K562 (cell line): ENCODE data around the gene SMC6. TPM values are rescaled to one million over a fixed set of nuclear protein-coding genes. Genes with fewer than 3 reads are reported as not detected.

Experiments used
- CBFA2T2 ChIP-seq: fragments of 450-650 bp; conservative IDR thresholded peaks from 2 replicates; pipeline ENCODE4 v1.6.1; 2017; ENCODE audit warnings: mild to moderate bottlenecking
- CCNT2 ChIP-seq: IDR thresholded peaks from 2 replicates; pipeline ENCODE4 v1.6.1; 2011; ENCODE audit warnings: borderline replicate concordance, low read depth, mild to moderate bottlenecking, moderate library complexity, mixed read lengths, low read length; ENCODE audit not compliant: insufficient read length; ENCODE audit errors: extremely low read depth
- CXXC5 ChIP-seq: fragments of 250-450 bp; sonication (Bioruptor Pico); IDR thresholded peaks from 2 replicates; pipeline ENCODE4 v1.8.0; 2022; ENCODE audit warnings: inconsistent platforms, mild to moderate bottlenecking, moderate library complexity
- DACH1 ChIP-seq: fragments of 450-650 bp; IDR thresholded peaks from 2 replicates; pipeline ENCODE4 v1.6.1; 2018; ENCODE audit not compliant: partially characterized antibody
- HDAC1 ChIP-seq, 2 experiments: fragments of 450-650 bp; IDR thresholded peaks; 2 replicates each; pipeline ENCODE4 v1.6.1; 2016 to 2017; ENCODE audit warnings: inconsistent platforms in 1 of 2, mild to moderate bottlenecking in 1 of 2, moderate library complexity in 1 of 2
- JUNB ChIP-seq: fragments of 450-650 bp; formaldehyde crosslinking; conservative IDR thresholded peaks from 2 replicates; pipeline ENCODE4 v1.4.0; 2020; ENCODE audit warnings: mild to moderate bottlenecking
- KDM1A ChIP-seq, 2 experiments: fragments of 450-650 bp; IDR thresholded peaks; 2 replicates each; pipeline ENCODE4 v1.6.1; 2016; ENCODE audit warnings: mild to moderate bottlenecking in 2 of 2
- LARP7 ChIP-seq: fragments of 450-650 bp; IDR thresholded peaks from 2 replicates; pipeline ENCODE4 v1.6.1; 2016
- MAZ ChIP-seq, 2 experiments: fragments of 450-650 bp in 1 of 2; sonication (generic) in 1 of 2; formaldehyde crosslinking; IDR thresholded peaks in 1 of 2; conservative IDR thresholded peaks in 1 of 2; 2 replicates each; pipeline versions ENCODE4 v1.4.0 to v1.5.0; 2020; ENCODE audit warnings: mild to moderate bottlenecking in 1 of 2, missing genetic modification reagents in 1 of 2
- MEIS2 ChIP-seq: fragments of 450-650 bp; IDR thresholded peaks from 2 replicates; pipeline ENCODE4 v1.6.1; 2014; ENCODE audit warnings: mild to moderate bottlenecking; ENCODE audit not compliant: partially characterized antibody
- POLR2H ChIP-seq: IDR thresholded peaks from 2 replicates; pipeline ENCODE4 v1.6.1; 2016; ENCODE audit warnings: missing genetic modification characterization, low read depth, mild to moderate bottlenecking, control low read depth, missing compliant biosample characterization, moderate library complexity
- PPARD ChIP-seq: fragments of 250-450 bp; sonication (Bioruptor Pico); IDR thresholded peaks from 2 replicates; pipeline ENCODE4 v1.8.0; 2022; ENCODE audit warnings: inconsistent platforms, mild to moderate bottlenecking, moderate library complexity
- PTBP1 ChIP-seq: fragments of 200-400 bp; formaldehyde crosslinking; IDR thresholded peaks from 2 replicates; pipeline ENCODE4 v1.6.1; 2017; ENCODE audit warnings: low read depth, low read length
- PYGO2 ChIP-seq: fragments of 450-650 bp; IDR thresholded peaks from 2 replicates; pipeline ENCODE4 v1.6.1; 2016; ENCODE audit warnings: mild to moderate bottlenecking, missing genetic modification characterization, moderate library complexity, missing compliant biosample characterization
- SMAD3 ChIP-seq: fragments of 450-650 bp; formaldehyde crosslinking; conservative IDR thresholded peaks from 2 replicates; pipeline ENCODE4 v1.4.0; 2020; ENCODE audit warnings: mild to moderate bottlenecking
- SOX6 ChIP-seq: fragments of 450-650 bp; IDR thresholded peaks from 2 replicates; pipeline ENCODE4 v1.6.1; 2014; ENCODE audit warnings: mild to moderate bottlenecking
- WHSC1 ChIP-seq: IDR thresholded peaks from one replicate; pipeline ENCODE4 v1.6.1; 2012; ENCODE audit warnings: low read length, control low read depth, inconsistent platforms
- ZNF41 ChIP-seq: fragments of 250-450 bp; sonication (Bioruptor Pico); conservative IDR thresholded peaks from 2 replicates; pipeline ENCODE4 v1.4.0; 2020; ENCODE audit warnings: mild to moderate bottlenecking
- ZNF707 ChIP-seq: fragments of 250-450 bp; sonication (Bioruptor Pico); conservative IDR thresholded peaks from 2 replicates; pipeline ENCODE4 v1.8.0; 2022; ENCODE audit warnings: inconsistent platforms, mild to moderate bottlenecking, moderate library complexity
- polyA plus RNA-seq, 8 experiments: library from polyadenylated mRNA; depleted of rRNA in 4 of 8; stranded (reverse) in 5 of 8; unstranded in 3 of 8; fragments of >200 nt; fragmentation: Nextera tagmentation in 2 of 8; fragmentation: Illumina TruSeq in 1 of 8; extraction: Ambion mirVana in 2 of 8; extraction: Trizol in 1 of 8; gene quantifications; 2 replicates each; pipeline versions ENCODE4 v1.2.1 to v1.2.3, GENCODE V29; 2011 to 2014; ENCODE audit warnings: inconsistent platforms in 1 of 8, missing spikeins in 1 of 8
- total RNA-seq, 7 experiments: library from RNA; depleted of rRNA in 6 of 7; stranded (reverse); fragments of >200 nt in 6 of 7; fragmentation: Illumina TruSeq in 2 of 7; extraction: Trizol in 2 of 7; gene quantifications; 2 replicates each; pipeline versions ENCODE4 v1.2.1 to v1.2.3, GENCODE V29; 2011 to 2021; ENCODE audit warnings: low replicate concordance in 1 of 7
- TF ChIP-seq, protein P1 (sequence below): conservative IDR thresholded peaks from 2 replicates; pipeline ENCODE4 v1.6.1; 2011; ENCODE audit warnings: low read depth, mild to moderate bottlenecking, low read length; ENCODE audit not compliant: control insufficient read depth
- TF ChIP-seq, protein P2 (sequence below): fragments of 450-650 bp; IDR thresholded peaks from 2 replicates; pipeline ENCODE4 v1.6.1; 2017; ENCODE audit warnings: antibody characterized with exemption, mild to moderate bottlenecking
- TF ChIP-seq, protein P3 (sequence below): fragments of 450-650 bp; formaldehyde crosslinking; IDR thresholded peaks from 2 replicates; pipeline ENCODE4 v1.4.0; 2020; ENCODE audit warnings: mild to moderate bottlenecking, mixed read lengths
- TF ChIP-seq, protein P4 (sequence below): fragments of 450-650 bp; IDR thresholded peaks from 2 replicates; pipeline ENCODE4 v1.6.1; 2016

The SMC6 gene
- total and polyA plus RNA-seq, 9 of the 15 experiments (the other 6 are each of a cell fraction or from before 2014, with no cell fraction given): 14.2 to 75.9 (median 47.7) TPM

DNA sequence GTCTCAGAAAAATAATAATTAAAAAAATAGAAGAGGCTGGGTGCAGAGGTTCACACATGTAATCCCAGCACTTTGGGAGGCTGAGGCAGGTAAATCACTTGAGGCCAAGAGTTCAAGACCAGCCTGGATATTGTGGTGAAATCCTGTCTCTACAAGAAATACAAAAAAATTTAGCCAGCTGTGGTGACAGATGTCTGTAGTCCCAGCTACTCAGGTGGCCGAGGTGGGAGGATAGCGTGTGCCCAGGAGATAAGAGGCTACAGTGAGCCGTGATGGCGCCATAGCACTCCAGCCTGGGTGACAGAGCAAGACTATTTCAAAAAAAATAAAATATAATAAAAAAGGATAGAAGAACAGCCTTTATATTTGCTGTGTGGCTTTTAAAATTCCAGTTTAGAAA is 35.9 kb downstream of the SMC6 start (continued):
- TF ChIP-seq, protein P1, sequence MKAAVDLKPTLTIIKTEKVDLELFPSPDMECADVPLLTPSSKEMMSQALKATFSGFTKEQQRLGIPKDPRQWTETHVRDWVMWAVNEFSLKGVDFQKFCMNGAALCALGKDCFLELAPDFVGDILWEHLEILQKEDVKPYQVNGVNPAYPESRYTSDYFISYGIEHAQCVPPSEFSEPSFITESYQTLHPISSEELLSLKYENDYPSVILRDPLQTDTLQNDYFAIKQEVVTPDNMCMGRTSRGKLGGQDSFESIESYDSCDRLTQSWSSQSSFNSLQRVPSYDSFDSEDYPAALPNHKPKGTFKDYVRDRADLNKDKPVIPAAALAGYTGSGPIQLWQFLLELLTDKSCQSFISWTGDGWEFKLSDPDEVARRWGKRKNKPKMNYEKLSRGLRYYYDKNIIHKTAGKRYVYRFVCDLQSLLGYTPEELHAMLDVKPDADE: peak; percentile 70; the same call in 1 of the 2 replicates
- TF ChIP-seq LARP7 (no peak), CXXC5 (peak; percentile 51), JUNB (CRISPR knock-in tag) (no peak), SMAD3 (CRISPR knock-in tag) (0 out of 2 replicates have a peak, but pooled peaks have one; percentile 9), ZNF41 (CRISPR knock-in tag) (no peak), PTBP1 (no peak), PYGO2 (no peak), DACH1 (peak; percentile 46), POLR2H (no peak), WHSC1 (no peak), CBFA2T2 (peak; percentile 96), MAZ (CRISPR knock-in tag; conservative IDR thresholded peaks at IDR 0.05 in 1 of 2, IDR thresholded peaks at IDR 0.05 in 1 of 2) (no peak), PPARD (no peak), HDAC1 (IDR thresholded peaks at IDR 0.05) (peak in 1 of 2 experiments; percentile 47; a peak in 1 of 4 replicates), SOX6 (no peak), CCNT2 (peak; percentile 15), MEIS2 (peak; percentile 79), KDM1A (IDR thresholded peaks at IDR 0.05) (peak; percentile 86), ZNF707 (CRISPR knock-in tag) (no peak)
- TF ChIP-seq, protein P2, sequence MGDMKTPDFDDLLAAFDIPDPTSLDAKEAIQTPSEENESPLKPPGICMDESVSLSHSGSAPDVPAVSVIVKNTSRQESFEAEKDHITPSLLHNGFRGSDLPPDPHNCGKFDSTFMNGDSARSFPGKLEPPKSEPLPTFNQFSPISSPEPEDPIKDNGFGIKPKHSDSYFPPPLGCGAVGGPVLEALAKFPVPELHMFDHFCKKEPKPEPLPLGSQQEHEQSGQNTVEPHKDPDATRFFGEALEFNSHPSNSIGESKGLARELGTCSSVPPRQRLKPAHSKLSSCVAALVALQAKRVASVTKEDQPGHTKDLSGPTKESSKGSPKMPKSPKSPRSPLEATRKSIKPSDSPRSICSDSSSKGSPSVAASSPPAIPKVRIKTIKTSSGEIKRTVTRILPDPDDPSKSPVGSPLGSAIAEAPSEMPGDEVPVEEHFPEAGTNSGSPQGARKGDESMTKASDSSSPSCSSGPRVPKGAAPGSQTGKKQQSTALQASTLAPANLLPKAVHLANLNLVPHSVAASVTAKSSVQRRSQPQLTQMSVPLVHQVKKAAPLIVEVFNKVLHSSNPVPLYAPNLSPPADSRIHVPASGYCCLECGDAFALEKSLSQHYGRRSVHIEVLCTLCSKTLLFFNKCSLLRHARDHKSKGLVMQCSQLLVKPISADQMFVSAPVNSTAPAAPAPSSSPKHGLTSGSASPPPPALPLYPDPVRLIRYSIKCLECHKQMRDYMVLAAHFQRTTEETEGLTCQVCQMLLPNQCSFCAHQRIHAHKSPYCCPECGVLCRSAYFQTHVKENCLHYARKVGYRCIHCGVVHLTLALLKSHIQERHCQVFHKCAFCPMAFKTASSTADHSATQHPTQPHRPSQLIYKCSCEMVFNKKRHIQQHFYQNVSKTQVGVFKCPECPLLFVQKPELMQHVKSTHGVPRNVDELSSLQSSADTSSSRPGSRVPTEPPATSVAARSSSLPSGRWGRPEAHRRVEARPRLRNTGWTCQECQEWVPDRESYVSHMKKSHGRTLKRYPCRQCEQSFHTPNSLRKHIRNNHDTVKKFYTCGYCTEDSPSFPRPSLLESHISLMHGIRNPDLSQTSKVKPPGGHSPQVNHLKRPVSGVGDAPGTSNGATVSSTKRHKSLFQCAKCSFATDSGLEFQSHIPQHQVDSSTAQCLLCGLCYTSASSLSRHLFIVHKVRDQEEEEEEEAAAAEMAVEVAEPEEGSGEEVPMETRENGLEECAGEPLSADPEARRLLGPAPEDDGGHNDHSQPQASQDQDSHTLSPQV: peak; percentile 42; the same call in 1 of the 2 replicates
- TF ChIP-seq, protein P3, sequence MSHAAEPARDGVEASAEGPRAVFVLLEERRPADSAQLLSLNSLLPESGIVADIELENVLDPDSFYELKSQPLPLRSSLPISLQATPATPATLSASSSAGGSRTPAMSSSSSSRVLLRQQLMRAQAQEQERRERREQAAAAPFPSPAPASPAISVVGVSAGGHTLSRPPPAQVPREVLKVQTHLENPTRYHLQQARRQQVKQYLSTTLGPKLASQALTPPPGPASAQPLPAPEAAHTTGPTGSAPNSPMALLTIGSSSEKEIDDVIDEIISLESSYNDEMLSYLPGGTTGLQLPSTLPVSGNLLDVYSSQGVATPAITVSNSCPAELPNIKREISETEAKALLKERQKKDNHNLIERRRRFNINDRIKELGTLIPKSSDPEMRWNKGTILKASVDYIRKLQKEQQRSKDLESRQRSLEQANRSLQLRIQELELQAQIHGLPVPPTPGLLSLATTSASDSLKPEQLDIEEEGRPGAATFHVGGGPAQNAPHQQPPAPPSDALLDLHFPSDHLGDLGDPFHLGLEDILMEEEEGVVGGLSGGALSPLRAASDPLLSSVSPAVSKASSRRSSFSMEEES: no peak
- TF ChIP-seq, protein P4, sequence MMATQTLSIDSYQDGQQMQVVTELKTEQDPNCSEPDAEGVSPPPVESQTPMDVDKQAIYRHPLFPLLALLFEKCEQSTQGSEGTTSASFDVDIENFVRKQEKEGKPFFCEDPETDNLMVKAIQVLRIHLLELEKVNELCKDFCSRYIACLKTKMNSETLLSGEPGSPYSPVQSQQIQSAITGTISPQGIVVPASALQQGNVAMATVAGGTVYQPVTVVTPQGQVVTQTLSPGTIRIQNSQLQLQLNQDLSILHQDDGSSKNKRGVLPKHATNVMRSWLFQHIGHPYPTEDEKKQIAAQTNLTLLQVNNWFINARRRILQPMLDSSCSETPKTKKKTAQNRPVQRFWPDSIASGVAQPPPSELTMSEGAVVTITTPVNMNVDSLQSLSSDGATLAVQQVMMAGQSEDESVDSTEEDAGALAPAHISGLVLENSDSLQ: peak; percentile 40; the same call in 1 of the 2 replicates
